A549 (cell line): Measurements from ENCODE around the gene TMEM135. TPM values are rescaled to one million over a fixed set of nuclear protein-coding genes. Genes with fewer than 3 reads are reported as not detected.

Experiments used
- ATAC-seq, 2 experiments: fragments of 200-7000 bp in 1 of 2; fragments of >200 bp in 1 of 2; cut with Nextera tagmentation in 1 of 2; cut with Tn5 transposase in 1 of 2; 3 replicates each; pipeline versions ENCODE4 v1.8.0 to v1.9.1; 2018 to 2020; ENCODE audit warnings: mild to moderate bottlenecking in 1 of 2, moderate library complexity in 1 of 2
- CTCF ChIA-PET: fragments of 300-600 bp; sonication (Branson Sonifier 250); formaldehyde crosslinking; extraction: SDS; loops from one replicate; lab custom pipeline; 2021; ENCODE audit warnings: antibody characterized with exemption, inconsistent platforms; lab: Yijun Ruan, JAX
- POLR2A ChIA-PET: fragments of 350-600 bp; formaldehyde crosslinking; extraction: SDS; loops from one replicate; lab custom pipeline; 2021; ENCODE audit warnings: antibody characterized with exemption, inconsistent platforms; lab: Yijun Ruan, JAX
- DNase-seq, 2 experiments: peaks; one replicate each; pipeline versions ENCODE4 v3.0.0 to v3.0.0-alpha.2; 2011 to 2016; ENCODE audit warnings: low read depth in 1 of 2, low spot score in 1 of 2
- FAIRE-seq: peaks from 2 replicates; lab custom pipeline; 2011; peaks lifted over from hg19 to GRCh38; lab: Jason Lieb, UNC
- H3K27ac ChIP-seq, 2 experiments: fragments of >200 bp; sonication (Bioruptor Twin); formaldehyde crosslinking; 3 replicates each; pipeline ENCODE4 v1.5.1; 2016 to 2017
- H3K4me1 ChIP-seq: fragments of >200 bp; sonication (Bioruptor Twin); formaldehyde crosslinking; 3 replicates; pipeline ENCODE4 v1.6.1; 2016
- H3K4me2 ChIP-seq: fragments of >200 bp; sonication (Bioruptor Twin); formaldehyde crosslinking; 3 replicates; pipeline ENCODE4 v1.6.1; 2016
- H3K4me3 ChIP-seq: fragments of >200 bp; sonication (Bioruptor Twin); formaldehyde crosslinking; 3 replicates; pipeline ENCODE4 v1.5.1; 2016
- H3K9me3 ChIP-seq: fragments of >200 bp; sonication (Bioruptor Twin); formaldehyde crosslinking; 3 replicates; pipeline ENCODE4 v1.6.1; 2016
- CBX8 ChIP-seq: fragments of 200-600 bp; sonication (generic); IDR thresholded peaks from 2 replicates; pipeline ENCODE4 v1.6.1; 2016
- CHD4 ChIP-seq: fragments of 200-600 bp; sonication (generic); IDR thresholded peaks from 2 replicates; pipeline ENCODE4 v1.6.1; 2016; ENCODE audit warnings: antibody characterized with exemption, mild to moderate bottlenecking, borderline replicate concordance
- EHF ChIP-seq: fragments of 250-450 bp; sonication (Bioruptor Pico); IDR thresholded peaks from 2 replicates; pipeline ENCODE4 v1.5.0; 2020; ENCODE audit warnings: mild to moderate bottlenecking
- ESRRA ChIP-seq: fragments of 150-350 bp; IDR thresholded peaks from 2 replicates; pipeline ENCODE4 v1.6.1; 2014; ENCODE audit warnings: mild to moderate bottlenecking, low read length, borderline replicate concordance
- FOSL2 ChIP-seq, 2 experiments: fragments of 450-650 bp in 1 of 2; fragments of >200 bp in 1 of 2; sonication (Bioruptor Twin) in 1 of 2; formaldehyde crosslinking; IDR thresholded peaks; 2 replicates each; pipeline versions ENCODE4 v1.5.0 to v1.6.1; 2016 to 2020; ENCODE audit warnings: mild to moderate bottlenecking in 1 of 2, moderate library complexity in 1 of 2
- FOXS1 ChIP-seq: fragments of 250-450 bp; sonication (Bioruptor Pico); IDR thresholded peaks from 2 replicates; pipeline ENCODE4 v1.5.0; 2020; ENCODE audit warnings: mild to moderate bottlenecking, moderate library complexity
- HEYL ChIP-seq: fragments of 250-450 bp; sonication (Bioruptor Pico); IDR thresholded peaks from 2 replicates; pipeline ENCODE4 v1.8.0; 2021; ENCODE audit warnings: mild to moderate bottlenecking, moderate library complexity
- HOXA7 ChIP-seq: fragments of 250-450 bp; sonication (Bioruptor Pico); IDR thresholded peaks from 2 replicates; pipeline ENCODE4 v1.5.0; 2020; ENCODE audit warnings: mild to moderate bottlenecking, moderate library complexity
- HOXB13 ChIP-seq: fragments of 250-450 bp; sonication (Bioruptor Pico); IDR thresholded peaks from 2 replicates; pipeline ENCODE4 v1.5.0; 2020; ENCODE audit warnings: low read depth, mild to moderate bottlenecking, moderate library complexity
- JUN ChIP-seq, 2 experiments: fragments of >200 bp; sonication (Bioruptor Twin); formaldehyde crosslinking; IDR thresholded peaks; 2 replicates in 1 of 2; 3 replicates in 1 of 2; pipeline ENCODE4 v1.6.1; 2016 to 2017
- JUNB ChIP-seq: fragments of >200 bp; sonication (Bioruptor Twin); formaldehyde crosslinking; IDR thresholded peaks from 2 replicates; pipeline ENCODE4 v1.6.1; 2016
- KDM1A ChIP-seq: fragments of 200-600 bp; sonication (generic); IDR thresholded peaks from 2 replicates; pipeline ENCODE4 v1.6.1; 2016; ENCODE audit warnings: low read depth, mild to moderate bottlenecking
- NPAS2 ChIP-seq: fragments of 250-450 bp; sonication (Bioruptor Pico); IDR thresholded peaks from 2 replicates; pipeline ENCODE4 v1.8.0; 2022; ENCODE audit warnings: mild to moderate bottlenecking, moderate library complexity, borderline replicate concordance
- POLR2A ChIP-seq: IDR thresholded peaks from 2 replicates; pipeline ENCODE4 v1.6.1; 2012; ENCODE audit warnings: mild to moderate bottlenecking, low read length
- POLR2AphosphoS2 ChIP-seq: conservative IDR thresholded peaks from 2 replicates; pipeline ENCODE4 v1.6.1; 2012; ENCODE audit warnings: low read length, improper control_type of control experiment, inconsistent platforms
- RCOR1 ChIP-seq: fragments of 150-350 bp; IDR thresholded peaks from 2 replicates; pipeline ENCODE4 v1.6.1; 2014; ENCODE audit warnings: antibody characterized with exemption, low read length, low read depth
- RNF2 ChIP-seq: fragments of 200-600 bp; sonication (generic); IDR thresholded peaks from 2 replicates; pipeline ENCODE4 v1.6.1; 2016; ENCODE audit warnings: low read depth, mild to moderate bottlenecking, antibody characterized with exemption, moderate library complexity, borderline replicate concordance
- SMC3 ChIP-seq: fragments of >200 bp; sonication (Bioruptor Twin); formaldehyde crosslinking; IDR thresholded peaks from 3 replicates; pipeline ENCODE4 v1.6.1; 2018; ENCODE audit warnings: inconsistent platforms
- ZC3H11A ChIP-seq: fragments of 450-650 bp; IDR thresholded peaks from 2 replicates; pipeline ENCODE4 v1.6.1; 2014; ENCODE audit warnings: antibody characterized with exemption, mild to moderate bottlenecking
- ZFP36 ChIP-seq: fragments of 450-650 bp; IDR thresholded peaks from 2 replicates; pipeline ENCODE4 v1.6.1; 2014; ENCODE audit warnings: borderline replicate concordance; ENCODE audit not compliant: partially characterized antibody
- ZNF302 ChIP-seq: fragments of 250-450 bp; sonication (Bioruptor Pico); IDR thresholded peaks from 2 replicates; pipeline ENCODE4 v1.9.0; 2021; ENCODE audit warnings: inconsistent platforms, mild to moderate bottlenecking, moderate library complexity
- WGBS: methylation state at CpG from one replicate; pipeline ENCODE4 v1.1.6; 2017; ENCODE audit errors: missing lambda C conversion rate; 5-methylcytosine and 5-hydroxymethylcytosine counted together
- polyA plus RNA-seq, 4 experiments: library from polyadenylated mRNA; depleted of rRNA in 3 of 4; stranded (reverse); fragments of >200 nt; fragmentation: RNase III in 1 of 4; extraction: RNeasy Plus Mini Kit Qiagen cat#74134 plus additional on column Dnase treatment in 1 of 4; gene quantifications; 2 replicates in 3 of 4; 3 replicates in 1 of 4; pipeline ENCODE4 v1.2.3, GENCODE V29; 2011 to 2017
- TF ChIP-seq, protein P1 (sequence below): fragments of 200-600 bp; sonication (generic); IDR thresholded peaks from 2 replicates; pipeline ENCODE4 v1.6.1; 2016; ENCODE audit warnings: antibody characterized with exemption, mild to moderate bottlenecking, moderate library complexity
- TF ChIP-seq, protein P2 (sequence below): fragments of 450-650 bp; IDR thresholded peaks from 2 replicates; pipeline ENCODE4 v1.6.1; 2014; ENCODE audit warnings: antibody characterized with exemption
- TF ChIP-seq, protein P3 (sequence below): IDR thresholded peaks from 2 replicates; pipeline ENCODE4 v1.6.1; 2012; ENCODE audit warnings: low read depth, borderline replicate concordance
- TF ChIP-seq, protein P4 (sequence below): fragments of 150-350 bp; IDR thresholded peaks from 2 replicates; pipeline ENCODE4 v1.6.1; 2014; ENCODE audit warnings: low read depth, mild to moderate bottlenecking, low read length
- TF ChIP-seq, protein P5 (sequence below): IDR thresholded peaks from 2 replicates; pipeline ENCODE4 v1.6.1; 2012
- TF ChIP-seq, protein P6 (sequence below): fragments of 250-450 bp; sonication (Bioruptor Pico); IDR thresholded peaks from 2 replicates; pipeline ENCODE4 v1.5.0; 2021; ENCODE audit warnings: mild to moderate bottlenecking, moderate library complexity, borderline replicate concordance
- TF ChIP-seq, protein P7 (sequence below): fragments of >200 bp; sonication (Bioruptor Twin); formaldehyde crosslinking; IDR thresholded peaks from 3 replicates; pipeline ENCODE4 v1.5.1; 2016

TMEM135 gene
- polyA plus RNA-seq, 2 of the 4 experiments (the other 2 are of a cell fraction): 18.4 to 18.5 TPM

DNA sequence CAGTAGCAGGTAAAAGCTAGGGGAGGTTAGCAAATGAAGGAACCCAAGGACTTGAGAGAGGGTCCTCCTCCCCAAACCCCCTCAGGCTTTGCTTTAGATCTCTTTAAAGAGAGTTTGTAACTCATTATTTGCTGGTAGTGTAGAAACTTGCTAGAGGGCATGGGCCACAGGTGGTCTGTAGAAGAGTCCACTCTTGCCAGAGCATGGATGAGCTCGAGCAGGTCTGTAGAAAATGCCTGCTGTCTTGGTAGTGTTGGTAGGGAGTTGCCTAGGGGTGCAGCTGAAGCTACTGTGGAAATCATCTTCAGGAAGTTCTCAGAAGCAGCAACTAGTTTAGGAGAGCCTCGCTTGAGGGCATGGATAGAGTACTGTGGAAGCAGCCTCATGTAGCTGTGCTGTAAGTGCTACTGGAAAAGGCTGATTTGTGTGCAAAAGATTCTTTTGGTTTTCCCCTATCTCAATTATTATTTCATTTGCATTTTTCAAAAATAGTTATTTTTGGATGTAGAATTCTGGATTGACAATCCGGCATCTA lies 104.3 kb downstream of the TMEM135 start:
- ChIA-PET POLR2A (no interaction called here), CTCF (no interaction called here)
- FAIRE-seq: no peak

DNA sequence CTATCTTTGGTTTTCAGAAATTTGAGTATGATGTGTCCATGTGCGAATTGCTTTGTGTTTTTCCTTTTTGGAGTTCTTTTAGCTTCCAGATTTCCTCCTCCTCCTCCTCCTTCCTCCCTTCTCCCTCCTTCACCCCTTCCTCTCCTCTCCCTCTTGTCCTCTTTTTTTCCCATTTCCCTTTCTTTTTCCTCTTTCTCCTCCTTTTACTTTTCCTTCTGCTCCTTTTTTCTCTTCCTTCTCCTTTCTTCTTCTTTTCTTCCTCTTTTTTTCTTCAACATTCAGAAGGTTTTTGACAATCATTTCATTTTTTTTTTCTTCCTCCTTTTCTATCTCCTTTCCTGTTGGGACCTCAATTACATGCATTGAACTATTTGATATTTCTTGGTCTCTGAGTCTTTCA lies 104.9 kb downstream of the TMEM135 start:
- H3K27ac ChIP-seq: no peak overlapping the region
- H3K9me3 ChIP-seq: peaks cover 11% of the 10 kb centered on the region; the same call in 2 of the 3 replicates
- DNase-seq (no peak), FAIRE-seq (no peak), ATAC-seq (no peak)
- WGBS: 92% methylated on average over 1 of the region's 1 CpG
- peaks cover 8% of the 10 kb centered on the region; the same call in 2 of the 3 replicates for H3K4me1 ChIP-seq
- ChIA-PET POLR2A (no interaction called here), CTCF (no interaction called here)
- no peak overlapping the region for H3K4me3 ChIP-seq
- no peak overlapping the region for H3K4me2 ChIP-seq
- TF ChIP-seq RNF2 (no peak), HOXB13 (CRISPR knock-in tag) (no peak), POLR2A (no peak), JUN (IDR thresholded peaks at IDR 0.05) (no peak), HEYL (CRISPR knock-in tag) (no peak), ZC3H11A (no peak), ESRRA (no peak), FOXS1 (CRISPR knock-in tag) (no peak), KDM1A (no peak), ZFP36 (no peak)
- TF ChIP-seq, protein P1, sequence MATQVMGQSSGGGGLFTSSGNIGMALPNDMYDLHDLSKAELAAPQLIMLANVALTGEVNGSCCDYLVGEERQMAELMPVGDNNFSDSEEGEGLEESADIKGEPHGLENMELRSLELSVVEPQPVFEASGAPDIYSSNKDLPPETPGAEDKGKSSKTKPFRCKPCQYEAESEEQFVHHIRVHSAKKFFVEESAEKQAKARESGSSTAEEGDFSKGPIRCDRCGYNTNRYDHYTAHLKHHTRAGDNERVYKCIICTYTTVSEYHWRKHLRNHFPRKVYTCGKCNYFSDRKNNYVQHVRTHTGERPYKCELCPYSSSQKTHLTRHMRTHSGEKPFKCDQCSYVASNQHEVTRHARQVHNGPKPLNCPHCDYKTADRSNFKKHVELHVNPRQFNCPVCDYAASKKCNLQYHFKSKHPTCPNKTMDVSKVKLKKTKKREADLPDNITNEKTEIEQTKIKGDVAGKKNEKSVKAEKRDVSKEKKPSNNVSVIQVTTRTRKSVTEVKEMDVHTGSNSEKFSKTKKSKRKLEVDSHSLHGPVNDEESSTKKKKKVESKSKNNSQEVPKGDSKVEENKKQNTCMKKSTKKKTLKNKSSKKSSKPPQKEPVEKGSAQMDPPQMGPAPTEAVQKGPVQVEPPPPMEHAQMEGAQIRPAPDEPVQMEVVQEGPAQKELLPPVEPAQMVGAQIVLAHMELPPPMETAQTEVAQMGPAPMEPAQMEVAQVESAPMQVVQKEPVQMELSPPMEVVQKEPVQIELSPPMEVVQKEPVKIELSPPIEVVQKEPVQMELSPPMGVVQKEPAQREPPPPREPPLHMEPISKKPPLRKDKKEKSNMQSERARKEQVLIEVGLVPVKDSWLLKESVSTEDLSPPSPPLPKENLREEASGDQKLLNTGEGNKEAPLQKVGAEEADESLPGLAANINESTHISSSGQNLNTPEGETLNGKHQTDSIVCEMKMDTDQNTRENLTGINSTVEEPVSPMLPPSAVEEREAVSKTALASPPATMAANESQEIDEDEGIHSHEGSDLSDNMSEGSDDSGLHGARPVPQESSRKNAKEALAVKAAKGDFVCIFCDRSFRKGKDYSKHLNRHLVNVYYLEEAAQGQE: no peak
- TF ChIP-seq, protein P2, sequence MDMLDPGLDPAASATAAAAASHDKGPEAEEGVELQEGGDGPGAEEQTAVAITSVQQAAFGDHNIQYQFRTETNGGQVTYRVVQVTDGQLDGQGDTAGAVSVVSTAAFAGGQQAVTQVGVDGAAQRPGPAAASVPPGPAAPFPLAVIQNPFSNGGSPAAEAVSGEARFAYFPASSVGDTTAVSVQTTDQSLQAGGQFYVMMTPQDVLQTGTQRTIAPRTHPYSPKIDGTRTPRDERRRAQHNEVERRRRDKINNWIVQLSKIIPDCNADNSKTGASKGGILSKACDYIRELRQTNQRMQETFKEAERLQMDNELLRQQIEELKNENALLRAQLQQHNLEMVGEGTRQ: no peak
- TF ChIP-seq, protein P3, sequence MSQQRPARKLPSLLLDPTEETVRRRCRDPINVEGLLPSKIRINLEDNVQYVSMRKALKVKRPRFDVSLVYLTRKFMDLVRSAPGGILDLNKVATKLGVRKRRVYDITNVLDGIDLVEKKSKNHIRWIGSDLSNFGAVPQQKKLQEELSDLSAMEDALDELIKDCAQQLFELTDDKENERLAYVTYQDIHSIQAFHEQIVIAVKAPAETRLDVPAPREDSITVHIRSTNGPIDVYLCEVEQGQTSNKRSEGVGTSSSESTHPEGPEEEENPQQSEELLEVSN: no peak

More for the DNA sequence above, 104.3 kb downstream of the TMEM135 start:
- no peak for ATAC-seq
- TF ChIP-seq, protein P4, sequence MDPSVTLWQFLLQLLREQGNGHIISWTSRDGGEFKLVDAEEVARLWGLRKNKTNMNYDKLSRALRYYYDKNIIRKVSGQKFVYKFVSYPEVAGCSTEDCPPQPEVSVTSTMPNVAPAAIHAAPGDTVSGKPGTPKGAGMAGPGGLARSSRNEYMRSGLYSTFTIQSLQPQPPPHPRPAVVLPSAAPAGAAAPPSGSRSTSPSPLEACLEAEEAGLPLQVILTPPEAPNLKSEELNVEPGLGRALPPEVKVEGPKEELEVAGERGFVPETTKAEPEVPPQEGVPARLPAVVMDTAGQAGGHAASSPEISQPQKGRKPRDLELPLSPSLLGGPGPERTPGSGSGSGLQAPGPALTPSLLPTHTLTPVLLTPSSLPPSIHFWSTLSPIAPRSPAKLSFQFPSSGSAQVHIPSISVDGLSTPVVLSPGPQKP: no peak
- TF ChIP-seq CBX8 (no peak), FOSL2 (IDR thresholded peaks at IDR 0.05) (no peak), FOSL2 (CRISPR knock-in tag; IDR thresholded peaks at IDR 0.05) (no peak), KDM1A (no peak), CHD4 (no peak), RNF2 (no peak), RCOR1 (no peak), EHF (CRISPR knock-in tag) (no peak), ZNF302 (CRISPR knock-in tag) (no peak), JUNB (no peak), HOXA7 (CRISPR knock-in tag) (no peak), POLR2AphosphoS2 (no peak), NPAS2 (CRISPR knock-in tag) (no peak), SMC3 (no peak)
- TF ChIP-seq, protein P5, sequence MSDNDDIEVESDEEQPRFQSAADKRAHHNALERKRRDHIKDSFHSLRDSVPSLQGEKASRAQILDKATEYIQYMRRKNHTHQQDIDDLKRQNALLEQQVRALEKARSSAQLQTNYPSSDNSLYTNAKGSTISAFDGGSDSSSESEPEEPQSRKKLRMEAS: no peak
- TF ChIP-seq, protein P6, sequence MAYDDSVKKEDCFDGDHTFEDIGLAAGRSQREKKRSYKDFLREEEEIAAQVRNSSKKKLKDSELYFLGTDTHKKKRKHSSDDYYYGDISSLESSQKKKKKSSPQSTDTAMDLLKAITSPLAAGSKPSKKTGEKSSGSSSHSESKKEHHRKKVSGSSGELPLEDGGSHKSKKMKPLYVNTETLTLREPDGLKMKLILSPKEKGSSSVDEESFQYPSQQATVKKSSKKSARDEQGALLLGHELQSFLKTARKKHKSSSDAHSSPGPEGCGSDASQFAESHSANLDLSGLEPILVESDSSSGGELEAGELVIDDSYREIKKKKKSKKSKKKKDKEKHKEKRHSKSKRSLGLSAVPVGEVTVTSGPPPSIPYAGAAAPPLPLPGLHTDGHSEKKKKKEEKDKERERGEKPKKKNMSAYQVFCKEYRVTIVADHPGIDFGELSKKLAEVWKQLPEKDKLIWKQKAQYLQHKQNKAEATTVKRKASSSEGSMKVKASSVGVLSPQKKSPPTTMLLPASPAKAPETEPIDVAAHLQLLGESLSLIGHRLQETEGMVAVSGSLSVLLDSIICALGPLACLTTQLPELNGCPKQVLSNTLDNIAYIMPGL: no peak
- TF ChIP-seq, protein P7, sequence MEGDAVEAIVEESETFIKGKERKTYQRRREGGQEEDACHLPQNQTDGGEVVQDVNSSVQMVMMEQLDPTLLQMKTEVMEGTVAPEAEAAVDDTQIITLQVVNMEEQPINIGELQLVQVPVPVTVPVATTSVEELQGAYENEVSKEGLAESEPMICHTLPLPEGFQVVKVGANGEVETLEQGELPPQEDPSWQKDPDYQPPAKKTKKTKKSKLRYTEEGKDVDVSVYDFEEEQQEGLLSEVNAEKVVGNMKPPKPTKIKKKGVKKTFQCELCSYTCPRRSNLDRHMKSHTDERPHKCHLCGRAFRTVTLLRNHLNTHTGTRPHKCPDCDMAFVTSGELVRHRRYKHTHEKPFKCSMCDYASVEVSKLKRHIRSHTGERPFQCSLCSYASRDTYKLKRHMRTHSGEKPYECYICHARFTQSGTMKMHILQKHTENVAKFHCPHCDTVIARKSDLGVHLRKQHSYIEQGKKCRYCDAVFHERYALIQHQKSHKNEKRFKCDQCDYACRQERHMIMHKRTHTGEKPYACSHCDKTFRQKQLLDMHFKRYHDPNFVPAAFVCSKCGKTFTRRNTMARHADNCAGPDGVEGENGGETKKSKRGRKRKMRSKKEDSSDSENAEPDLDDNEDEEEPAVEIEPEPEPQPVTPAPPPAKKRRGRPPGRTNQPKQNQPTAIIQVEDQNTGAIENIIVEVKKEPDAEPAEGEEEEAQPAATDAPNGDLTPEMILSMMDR: no peak
- DNase-seq: no peak
- H3K4me1 ChIP-seq: peaks cover 7% of the 10 kb centered on the region; the same call in 2 of the 3 replicates
- H3K4me2 ChIP-seq: no peak overlapping the region
- 77% methylated on average over 3 of the region's 3 CpGs for WGBS
- H3K9me3 ChIP-seq: peaks cover 11% of the 10 kb centered on the region; the same call in 2 of the 3 replicates
- no peak overlapping the region for H3K4me3 ChIP-seq
- H3K27ac ChIP-seq: no peak overlapping the region
